Measurements from ENCODE around the gene DLX2.
A peak's percentile ranks its signal among the peaks of the same experiment; 100 is the strongest.

DLX2 gene

DNA sequence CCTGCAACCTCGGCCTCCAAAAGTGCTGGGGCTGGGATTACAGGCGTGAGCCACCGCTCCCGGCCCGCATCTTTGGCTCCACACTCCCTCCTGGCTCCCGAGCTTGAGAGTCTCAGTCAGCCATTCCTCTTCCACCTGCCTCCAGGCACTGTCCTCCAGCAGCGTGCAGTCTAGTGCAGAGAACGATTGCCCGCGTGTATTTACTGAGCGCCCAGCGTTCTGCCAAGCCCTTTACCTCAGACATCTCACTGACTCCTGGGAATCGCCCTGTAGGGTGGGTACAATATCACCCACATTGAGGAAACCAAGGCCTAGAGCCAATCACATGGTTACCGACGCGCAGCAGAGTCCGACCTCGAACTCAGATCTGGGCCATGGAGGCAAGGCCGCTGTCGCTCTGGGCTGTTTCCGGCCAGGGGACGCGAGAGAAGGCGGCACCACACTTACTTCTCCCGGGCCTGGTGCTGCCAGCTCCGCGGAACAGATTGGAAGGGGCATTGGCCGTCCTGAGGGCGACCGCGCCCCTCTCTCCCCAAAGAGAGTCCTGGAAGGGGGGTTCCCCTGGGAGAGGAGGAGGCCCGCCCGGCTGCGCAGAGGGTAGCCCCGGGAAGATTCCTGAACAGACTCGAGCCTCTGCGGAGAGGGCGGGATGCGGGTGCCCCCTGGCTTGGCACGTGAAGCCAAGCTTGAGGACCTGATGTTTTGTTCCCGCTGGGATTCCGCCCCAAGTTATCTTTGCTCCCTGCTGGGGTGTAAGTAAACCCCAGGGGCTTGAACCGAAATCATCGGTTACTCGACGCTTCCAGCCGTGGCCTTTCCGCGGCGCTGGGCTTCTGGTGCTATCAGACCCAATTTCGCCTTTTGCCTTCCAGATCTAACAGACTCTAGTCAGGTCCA is 5.2 kb upstream of the DLX2 start:
- no peak for DNase-seq

DNA sequence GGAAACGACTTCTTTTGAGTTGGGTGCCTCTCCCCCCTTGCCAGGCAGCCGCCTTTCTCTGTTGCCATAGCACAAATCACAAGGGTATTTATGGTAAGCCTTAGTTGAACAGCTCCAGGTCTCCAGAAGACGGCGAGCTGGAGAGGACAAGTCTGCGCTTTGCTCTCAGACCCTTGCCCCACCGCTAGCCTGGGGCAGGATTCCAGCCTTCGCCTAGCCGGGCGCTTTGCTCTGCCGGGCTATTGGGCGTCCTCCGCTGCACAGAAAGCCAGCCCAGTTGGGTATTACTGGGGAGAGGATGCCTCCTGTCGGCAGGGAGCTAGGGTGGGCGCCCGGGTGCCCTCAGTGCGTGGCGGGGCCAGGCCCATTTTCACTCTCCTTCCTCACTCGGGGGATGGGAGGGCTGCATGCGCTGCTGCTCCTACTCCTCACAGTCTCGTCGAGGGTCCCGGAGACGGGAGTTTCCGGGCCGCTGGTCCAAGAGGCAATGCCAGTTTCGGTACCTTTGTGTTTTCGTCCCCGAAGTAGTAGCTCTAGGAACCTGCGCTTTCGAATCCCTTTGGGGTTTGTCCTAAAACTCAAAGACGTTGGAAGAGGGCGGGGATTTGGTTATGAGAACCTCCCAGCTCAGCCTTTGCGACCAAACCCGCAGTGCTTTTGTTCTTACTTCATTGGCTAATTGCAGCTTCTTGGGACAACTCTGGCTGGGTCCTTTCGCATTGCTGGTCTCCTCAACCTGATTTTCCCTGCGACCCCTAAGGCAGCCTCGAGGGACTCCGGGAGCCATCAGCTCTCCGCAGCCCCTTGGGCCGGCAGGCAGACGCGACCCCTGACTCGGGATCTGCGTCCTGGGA is 3.6 kb upstream of the DLX2 start:
- no peak for DNase-seq

DNA sequence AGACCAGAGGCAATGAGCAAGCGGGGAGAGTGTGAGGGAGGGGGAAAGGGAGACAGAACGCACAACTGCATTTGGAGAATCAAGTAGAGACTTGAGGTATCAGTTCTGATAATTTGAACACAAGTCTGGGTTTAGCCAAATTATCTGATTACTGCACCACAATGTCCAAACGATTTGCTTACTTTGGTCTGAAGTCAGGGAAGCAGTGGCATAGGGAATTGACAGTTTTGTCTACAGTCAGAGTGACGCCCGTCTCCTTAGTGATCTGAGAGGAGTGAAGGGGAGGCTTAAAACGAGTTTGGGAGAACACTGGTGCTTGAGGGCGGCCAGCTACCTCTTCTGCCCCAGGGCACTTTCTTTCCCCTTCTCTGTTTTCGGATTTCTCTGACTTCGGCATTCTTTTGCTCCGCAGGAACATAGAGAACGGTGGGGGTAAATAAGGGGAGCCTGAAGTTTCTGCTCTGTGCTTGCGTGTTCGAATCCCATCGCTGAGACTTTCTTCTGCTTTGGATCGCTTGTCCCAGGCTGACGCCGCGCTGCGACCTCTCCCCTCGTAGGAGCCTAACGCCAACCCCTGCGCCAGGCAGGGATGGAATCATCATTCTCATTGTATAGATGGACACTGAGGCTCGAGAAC is 2.9 kb upstream of the DLX2 start:
- no peak for DNase-seq

DNA sequence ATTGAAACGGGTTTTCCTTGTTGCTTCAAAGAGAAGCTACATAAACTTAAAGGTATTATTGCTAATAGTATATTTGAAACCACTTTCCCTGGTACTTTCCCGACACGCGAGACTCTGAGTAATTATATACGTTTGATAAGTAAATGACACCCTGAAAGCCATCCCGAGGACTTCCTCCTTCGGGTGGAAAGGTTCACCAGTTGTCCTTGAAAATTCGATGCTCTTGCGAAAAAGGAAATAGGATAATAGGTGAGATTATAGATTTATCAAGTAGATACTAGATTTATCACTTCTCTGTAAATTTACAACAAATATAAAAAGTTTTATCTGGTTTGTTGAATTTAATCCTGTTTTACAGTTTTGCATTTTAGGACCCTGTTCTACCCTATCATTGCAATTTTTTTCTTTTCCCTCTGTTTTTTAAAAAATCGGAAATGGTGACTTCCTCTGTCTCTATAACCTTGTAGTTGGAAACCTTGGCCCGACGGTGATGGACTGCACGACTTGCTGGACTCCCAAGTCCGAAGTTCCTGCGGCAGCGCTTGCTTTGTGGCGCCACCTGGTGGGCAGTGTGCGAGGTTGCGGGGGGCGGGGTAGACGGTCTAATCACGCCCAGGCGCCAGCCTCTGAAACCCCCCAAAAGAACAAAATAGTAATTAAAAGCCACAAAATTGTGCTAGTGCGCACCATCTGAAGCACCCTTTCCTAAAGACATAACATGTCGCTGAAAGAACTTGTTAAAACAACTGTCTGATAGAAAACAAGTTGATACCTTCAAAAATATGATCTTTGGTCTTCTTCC is 972 bp upstream of the DLX2 start:
- peak; percentile 83 for DNase-seq

GRCh38 chr2:172101821-172102390 is 794 bp downstream of the DLX2 start:
- DNase-seq, result no peak

DNA sequence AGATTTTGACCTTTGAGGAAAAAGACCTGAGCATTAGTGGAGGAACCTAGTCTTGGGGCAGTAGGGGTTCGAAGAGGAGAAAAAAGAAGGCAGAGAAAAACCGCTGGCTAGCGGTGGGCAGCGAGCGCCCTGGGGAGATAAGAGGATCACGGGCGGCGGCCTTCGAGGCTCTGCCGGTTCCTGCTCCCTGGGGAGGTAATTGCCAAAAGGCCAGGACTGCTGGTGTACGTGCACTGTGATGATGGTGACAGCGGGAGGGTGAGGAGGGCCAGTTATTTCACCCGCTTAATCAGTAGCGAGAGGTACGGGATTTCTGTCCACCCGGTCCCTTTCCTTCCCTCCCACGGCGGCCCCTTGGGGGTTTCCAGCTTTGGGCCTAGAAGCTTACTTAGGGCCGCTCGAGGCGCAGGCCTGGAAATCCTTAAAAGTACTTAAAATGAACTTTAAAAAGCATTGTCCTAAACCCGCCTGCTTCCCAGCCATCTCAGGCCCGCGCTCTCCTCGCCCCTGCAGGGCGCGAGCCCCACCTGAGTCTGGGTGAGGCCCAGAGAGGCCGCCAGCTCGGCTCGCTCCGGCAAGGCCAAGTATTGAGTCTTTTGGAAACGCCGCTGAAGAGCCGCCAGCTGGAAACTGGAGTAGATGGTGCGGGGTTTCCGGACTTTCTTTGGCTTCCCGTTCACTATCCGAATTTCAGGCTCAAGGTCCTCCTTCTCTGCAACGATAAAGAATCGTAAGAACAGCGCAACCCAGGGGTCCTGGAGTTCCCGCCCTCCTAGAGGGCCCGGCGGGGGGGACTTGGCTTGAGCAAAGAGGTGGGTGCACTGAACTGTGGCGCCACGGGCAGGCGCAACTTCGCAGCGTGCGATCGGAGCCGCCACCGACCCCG is 1.5 kb downstream of the DLX2 start:
- DNase-seq, result peak; percentile 86

DNA sequence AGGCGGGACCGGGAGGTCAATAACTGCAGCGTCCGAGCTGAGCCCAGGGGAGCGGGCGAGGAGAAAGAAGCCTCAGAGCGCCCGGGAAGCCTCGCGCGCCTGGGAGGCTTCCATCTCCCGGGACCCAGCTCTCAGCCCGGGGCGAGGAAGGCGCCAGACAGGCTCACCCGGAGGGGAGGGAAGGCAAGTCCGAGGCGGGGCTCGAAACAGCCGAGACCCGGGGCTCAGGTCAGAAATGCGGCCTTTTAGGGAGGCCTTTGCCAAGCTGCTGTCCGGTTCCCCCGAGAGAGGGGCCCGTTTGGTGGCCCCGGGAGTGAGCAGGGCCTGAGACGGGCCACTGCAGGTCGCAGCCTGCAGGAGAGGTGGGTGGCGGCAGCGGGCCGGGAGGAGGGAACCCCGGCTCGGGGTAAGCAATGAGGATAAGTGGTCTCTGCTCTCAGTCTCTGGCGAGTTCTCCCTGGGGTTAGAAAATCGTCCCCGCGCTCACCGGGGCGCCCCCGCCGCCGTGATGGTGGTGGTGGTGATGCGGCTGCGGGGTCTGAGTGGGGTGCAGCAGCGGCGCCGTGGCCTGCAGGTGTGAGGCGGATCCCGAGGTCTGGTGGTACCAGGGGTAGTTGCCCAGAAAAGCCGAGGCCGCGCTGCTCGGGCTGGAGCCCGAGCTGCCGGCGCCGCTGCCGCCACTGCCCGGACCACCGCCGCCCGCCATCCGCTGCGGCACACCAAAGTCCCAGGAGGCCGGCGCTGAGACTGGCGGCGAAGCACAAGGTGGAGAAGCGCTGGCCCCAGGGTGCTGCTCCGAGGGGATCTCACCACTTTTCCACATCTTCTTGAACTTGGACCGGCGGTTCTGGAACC is 2.4 kb downstream of the DLX2 start:
- peak; percentile 50 for DNase-seq

DNA sequence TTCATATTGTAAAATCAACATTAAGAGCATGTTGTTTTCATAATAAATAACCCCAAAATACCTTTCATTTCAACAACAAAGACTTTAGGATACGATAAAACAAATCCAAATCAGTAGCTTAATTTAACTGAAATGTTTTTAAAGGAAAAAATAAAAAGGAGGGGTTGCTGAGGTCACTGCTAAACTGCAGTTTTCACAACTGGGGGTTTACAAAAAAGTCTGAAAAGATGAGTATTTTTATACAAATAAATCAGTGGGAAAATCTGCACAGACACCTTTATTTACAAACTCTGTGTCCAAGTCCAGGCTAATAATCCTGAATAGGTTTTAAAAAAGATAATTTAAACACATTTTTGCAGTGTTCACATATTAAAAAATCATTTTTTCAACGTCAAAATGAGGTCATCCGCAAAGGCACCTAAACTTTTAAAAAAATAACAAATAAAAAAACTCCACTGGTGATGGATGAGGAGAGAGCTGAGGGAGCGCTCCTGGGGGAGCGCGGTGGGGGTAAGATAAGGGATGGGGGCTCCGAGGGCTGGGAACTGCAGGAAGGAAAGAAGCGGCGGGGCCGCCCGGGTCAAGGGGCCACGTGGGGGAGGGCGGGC is 3.1 kb downstream of the DLX2 start:
- no peak for DNase-seq

GRCh38 chr2:172098650-172099471 is 3.8 kb downstream of the DLX2 start:
- peak; percentile 70 for DNase-seq

- DNase-seq, result no peak
These were observed 4.4 kb downstream of the DLX2 start for GRCh38 chr2:172098287-172098649.

DNA sequence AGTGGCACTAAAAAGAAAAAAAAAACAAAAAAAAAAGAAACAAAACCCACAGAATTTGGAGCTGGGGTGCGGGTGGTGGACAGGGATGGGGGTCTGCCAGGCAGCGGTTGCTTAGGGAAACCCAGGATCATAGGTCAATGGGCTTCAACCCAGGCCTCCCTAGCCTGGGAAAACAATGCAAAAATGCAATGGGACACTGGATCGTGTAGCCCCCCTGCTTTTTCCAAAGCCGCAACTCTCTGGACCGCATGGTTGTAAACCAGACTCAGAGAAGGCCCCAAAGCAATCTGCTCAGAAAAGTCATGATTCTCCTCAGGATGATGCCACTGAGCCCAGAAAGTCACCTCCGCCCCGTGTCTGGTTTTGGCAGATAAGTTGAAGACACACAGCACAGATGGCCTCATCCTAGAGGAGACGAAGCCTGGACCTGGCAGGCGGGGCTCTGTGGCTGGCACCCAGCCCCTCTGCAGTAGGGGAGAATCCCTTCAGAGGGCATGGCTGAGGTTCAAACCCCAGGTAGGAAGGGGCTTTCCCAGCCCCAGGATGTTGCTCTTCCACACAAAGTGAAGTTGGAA is 5.1 kb downstream of the DLX2 start:
- peak; percentile 30 for DNase-seq

- peak; percentile 79 for DNase-seq
These were observed 5.8 kb downstream of the DLX2 start for GRCh38 chr2:172096626-172097547.

DNA sequence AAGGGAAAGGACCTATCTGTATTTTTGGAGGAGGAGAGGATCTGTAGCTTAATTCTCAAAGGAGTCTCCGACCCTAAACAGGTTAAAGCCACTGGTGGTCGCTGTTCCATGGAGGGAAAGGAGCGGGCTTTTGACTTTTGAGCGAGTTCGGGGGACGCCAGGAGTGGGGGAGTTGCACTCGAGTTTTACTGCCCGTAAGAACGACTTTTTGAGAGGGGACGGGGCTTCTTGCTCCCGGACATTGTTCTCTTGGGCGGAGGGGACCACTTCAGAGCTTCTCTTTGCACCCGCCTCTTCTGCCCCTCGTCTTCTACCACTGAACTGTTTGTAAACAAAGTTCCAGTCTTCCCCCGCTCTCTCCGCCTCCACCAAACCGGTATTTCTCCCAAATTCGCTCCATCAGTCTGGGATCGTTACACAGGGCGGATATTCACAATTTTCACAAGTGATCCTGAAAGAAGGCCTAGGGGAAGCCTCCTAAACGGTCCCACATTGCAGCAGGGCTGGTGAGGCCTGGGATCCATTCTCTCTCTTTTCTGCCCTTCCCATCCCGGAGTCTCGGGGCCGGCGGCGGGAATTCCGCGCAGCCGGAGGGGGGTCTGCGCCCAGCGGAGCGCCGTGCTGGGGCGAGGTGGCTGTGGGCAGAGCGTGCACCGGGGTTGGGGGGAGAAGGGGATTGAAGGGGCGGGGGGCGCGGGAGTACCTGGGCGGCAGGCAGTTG is 6.6 kb downstream of the DLX2 start:
- DNase-seq, result peak; percentile 62

DNA sequence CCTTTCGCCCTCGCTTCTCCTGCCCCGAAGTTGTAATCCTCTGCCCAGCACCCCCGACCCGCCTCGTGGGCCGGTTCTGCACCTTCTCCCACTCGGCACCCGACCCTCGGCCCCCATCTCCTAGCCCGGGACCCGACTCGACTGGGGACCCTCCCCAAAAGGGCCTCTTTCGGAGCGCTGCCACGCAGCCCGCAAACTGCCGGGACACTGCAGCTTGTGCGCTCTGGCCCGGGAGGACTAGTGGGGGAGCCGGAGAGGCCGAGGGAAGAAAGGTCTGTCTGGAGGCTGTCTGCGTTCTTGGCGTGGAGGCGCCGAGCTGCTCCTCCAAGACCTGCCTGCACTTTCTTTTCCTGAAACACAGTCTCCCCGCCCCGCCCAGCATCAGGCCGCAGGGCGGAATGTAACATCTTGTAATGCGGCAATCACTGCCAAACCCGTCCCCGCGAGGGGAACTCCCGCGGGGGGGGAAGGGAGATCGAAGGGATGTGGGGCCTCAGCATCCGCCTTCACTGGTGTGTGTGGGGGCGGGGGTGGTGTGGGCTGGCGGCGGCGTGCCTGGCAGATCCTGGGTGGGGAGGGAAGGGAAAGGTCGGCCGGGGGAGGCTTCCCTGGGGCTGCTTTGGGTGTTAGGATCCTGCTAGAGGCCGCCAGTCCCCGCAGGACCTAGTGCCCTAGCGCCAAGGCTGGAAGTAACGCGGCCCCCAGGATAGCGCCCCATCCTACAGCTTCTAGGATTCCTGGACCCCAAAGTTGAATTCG is 7.4 kb downstream of the DLX2 start:
- peak; percentile 79 for DNase-seq

DNA sequence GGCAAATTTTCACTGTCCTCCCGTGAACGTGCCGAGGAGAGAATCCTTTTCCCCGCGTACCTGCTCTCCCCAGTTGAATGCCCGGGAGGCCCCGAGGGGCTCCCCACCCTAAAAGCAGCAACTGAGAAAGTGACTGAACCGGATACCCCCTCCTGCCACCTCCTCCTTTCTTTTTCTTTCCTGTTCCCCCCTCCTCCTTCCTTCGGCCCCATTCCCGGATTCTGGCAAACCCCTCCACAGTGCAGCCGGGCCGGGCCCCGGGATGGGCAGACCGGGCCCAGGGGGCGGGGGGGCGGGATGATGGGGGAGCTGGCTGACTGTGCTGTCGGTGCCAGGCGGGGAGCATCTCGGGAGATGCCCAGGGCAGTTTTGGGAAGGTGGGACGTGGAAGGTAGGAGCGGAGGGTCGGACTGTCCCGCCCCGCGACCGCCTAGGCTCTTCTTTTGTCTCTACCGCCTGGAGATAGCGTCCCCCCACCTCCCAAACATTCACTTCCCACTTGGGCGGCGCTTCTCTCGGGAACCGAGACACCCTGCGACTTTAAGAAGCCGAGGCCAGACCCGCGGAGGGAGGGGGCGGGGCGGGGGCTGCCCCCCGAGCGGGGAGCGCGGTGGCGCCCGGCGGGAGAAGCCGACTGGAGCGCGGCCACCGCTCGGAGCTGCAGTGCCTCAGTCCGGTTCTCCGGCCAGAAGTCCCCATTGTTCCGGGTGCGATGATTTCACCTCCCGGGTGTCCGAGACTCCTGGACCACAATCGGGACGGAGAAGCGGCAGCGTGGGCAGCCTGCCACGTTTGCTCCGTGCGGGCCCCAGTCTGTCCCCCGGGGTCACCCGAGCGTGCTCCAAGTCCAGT is 8.2 kb downstream of the DLX2 start:
- peak; percentile 87 for DNase-seq
